Ascending aorta (tissue), 2 donors: ENCODE results near the gene ABCC5. TPM values are rescaled to one million over a fixed set of nuclear protein-coding genes. Genes with fewer than 3 reads are reported as not detected.

Experiments
- DNase-seq, 2 donors: peaks; one replicate each; pipeline ENCODE4 v3.0.0-alpha.2; 2019; ENCODE audit warnings: low spot score in 2 of 2
- H3K27ac ChIP-seq, 2 donors: fragments of 200-600 bp; sonication (generic); one replicate each; pipeline ENCODE4 v1.5.1; 2016 to 2017; ENCODE audit warnings: mild to moderate bottlenecking in 1 of 2
- H3K27me3 ChIP-seq: fragments of 200-600 bp; sonication (generic); one replicate; pipeline ENCODE4 v1.5.1; 2017
- H3K36me3 ChIP-seq, 2 donors: fragments of 200-600 bp; sonication (generic); one replicate each; pipeline ENCODE4 v1.5.1; 2016
- H3K4me1 ChIP-seq, 2 donors: fragments of 200-600 bp; sonication (generic); one replicate each; pipeline ENCODE4 v1.5.1; 2016 to 2017; ENCODE audit warnings: mild to moderate bottlenecking in 1 of 2
- H3K4me3 ChIP-seq, 2 donors: fragments of 200-600 bp; sonication (generic); one replicate each; pipeline ENCODE4 v1.5.1; 2016 to 2017; ENCODE audit warnings: mild to moderate bottlenecking in 1 of 2
- H3K9me3 ChIP-seq, 2 donors: fragments of 200-600 bp; sonication (generic); one replicate each; pipeline ENCODE4 v1.5.1; 2016
- intact Hi-C: fragments of 100-400 bp; cut with DNase I; formaldehyde crosslinking; loops from one replicate; pipeline ENCODE4 v1.15.1; 2023
- total RNA-seq: library from RNA; depleted of rRNA; stranded (reverse); fragments of >200 nt; gene quantifications from one replicate; pipeline ENCODE4 v1.1.0, GENCODE V29; 2016
- TF ChIP-seq, protein P1 (sequence below), 3 experiments: fragments of 200-600 bp in 2 of 3; fragments of 450-650 bp in 1 of 3; sonication (generic) in 2 of 3; IDR thresholded peaks; one replicate each; pipeline ENCODE4 v1.5.1; 2016 to 2019; ENCODE audit warnings: antibody characterized with exemption in 3 of 3, mild to moderate bottlenecking in 1 of 3, moderate library complexity in 1 of 3

The ABCC5 gene
- total RNA-seq, 1 donor from 2014 or later = 16.2 TPM

DNA sequence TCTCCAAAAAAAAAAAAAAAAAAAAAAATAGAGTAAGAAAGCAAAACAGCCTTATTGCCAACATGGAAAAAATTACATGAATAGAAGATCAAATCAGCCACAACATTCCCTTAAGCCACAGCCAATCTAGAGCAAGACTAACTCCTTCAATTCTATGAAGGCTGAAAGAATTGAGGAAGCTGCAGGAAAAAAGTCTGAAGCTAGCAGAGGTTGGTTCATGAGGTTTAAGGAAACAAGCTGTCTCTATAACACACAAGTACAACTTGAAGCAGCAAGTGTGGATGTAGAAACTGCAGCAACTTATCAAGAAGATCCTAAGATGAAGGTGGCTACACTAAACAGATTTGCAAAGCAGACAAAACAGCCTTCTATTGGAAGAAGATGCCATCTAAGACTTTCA lies 142.3 kb downstream of the ABCC5 start:
- no peak overlapping the region for H3K4me3 ChIP-seq
- no peaks in the 10 kb centered on the region for H3K9me3 ChIP-seq
- no peak overlapping the region for H3K27ac ChIP-seq
- no peak for DNase-seq
- intact Hi-C loops = no loop called here
- TF ChIP-seq, protein P1, sequence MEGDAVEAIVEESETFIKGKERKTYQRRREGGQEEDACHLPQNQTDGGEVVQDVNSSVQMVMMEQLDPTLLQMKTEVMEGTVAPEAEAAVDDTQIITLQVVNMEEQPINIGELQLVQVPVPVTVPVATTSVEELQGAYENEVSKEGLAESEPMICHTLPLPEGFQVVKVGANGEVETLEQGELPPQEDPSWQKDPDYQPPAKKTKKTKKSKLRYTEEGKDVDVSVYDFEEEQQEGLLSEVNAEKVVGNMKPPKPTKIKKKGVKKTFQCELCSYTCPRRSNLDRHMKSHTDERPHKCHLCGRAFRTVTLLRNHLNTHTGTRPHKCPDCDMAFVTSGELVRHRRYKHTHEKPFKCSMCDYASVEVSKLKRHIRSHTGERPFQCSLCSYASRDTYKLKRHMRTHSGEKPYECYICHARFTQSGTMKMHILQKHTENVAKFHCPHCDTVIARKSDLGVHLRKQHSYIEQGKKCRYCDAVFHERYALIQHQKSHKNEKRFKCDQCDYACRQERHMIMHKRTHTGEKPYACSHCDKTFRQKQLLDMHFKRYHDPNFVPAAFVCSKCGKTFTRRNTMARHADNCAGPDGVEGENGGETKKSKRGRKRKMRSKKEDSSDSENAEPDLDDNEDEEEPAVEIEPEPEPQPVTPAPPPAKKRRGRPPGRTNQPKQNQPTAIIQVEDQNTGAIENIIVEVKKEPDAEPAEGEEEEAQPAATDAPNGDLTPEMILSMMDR (IDR thresholded peaks at IDR 0.05) = no peak
- H3K27me3 ChIP-seq = no peaks in the 10 kb centered on the region
- peaks cover 0 to 3% of the 10 kb centered on the region in 2 donors for H3K36me3 ChIP-seq
- no peaks in the 10 kb centered on the region for H3K4me1 ChIP-seq

DNA sequence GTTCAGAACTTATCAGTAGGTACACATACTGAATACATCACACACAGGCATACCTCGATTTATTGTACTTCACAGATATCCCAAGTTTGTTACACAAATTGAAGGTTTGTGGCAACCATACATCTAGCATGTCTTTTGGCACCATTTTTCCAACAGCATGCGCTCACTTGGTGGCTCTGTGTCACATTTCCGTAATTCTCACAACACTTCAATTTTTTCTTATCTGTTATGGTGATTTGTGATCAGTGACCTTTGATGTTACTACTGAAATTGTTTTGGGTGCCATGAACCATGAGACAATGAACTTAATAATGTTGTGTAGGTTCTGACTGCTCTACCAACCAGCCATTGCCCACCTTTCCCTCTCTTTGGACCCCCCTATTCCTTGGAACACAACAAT lies 143.8 kb downstream of the ABCC5 start:
- H3K4me3 ChIP-seq = no peak overlapping the region
- no peaks in the 10 kb centered on the region for H3K27me3 ChIP-seq
- H3K36me3 ChIP-seq = peaks cover 0 to 3% of the 10 kb centered on the region in 2 donors
- no peaks in the 10 kb centered on the region for H3K9me3 ChIP-seq
- TF ChIP-seq, protein P1 (IDR thresholded peaks at IDR 0.05) = no peak
- DNase-seq = no peak
- no peak overlapping the region for H3K27ac ChIP-seq
- H3K4me1 ChIP-seq = no peaks in the 10 kb centered on the region
- intact Hi-C loops = no loop called here

DNA sequence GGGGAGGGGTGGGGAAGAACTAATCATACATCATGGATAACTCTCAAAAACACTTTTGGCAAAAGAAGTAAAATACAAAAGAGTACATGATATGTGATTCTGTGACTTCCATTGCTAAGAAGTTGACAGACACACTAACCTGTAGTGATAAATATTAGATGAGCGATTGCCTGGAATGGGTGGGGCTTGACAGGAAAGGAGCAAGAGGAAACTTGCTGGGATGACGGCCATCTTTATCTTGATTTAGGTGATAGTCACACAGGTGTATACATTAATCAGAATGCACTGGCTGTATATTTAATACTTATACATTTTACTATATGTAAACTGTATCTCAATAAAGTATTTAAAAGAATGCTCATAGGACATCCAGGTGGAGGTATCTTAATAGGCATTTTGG lies 146.1 kb downstream of the ABCC5 start:
- TF ChIP-seq, protein P1 (IDR thresholded peaks at IDR 0.05) = no peak
- intact Hi-C loops = no loop called here
- Histone ChIP-seq H3K27ac (no peak overlapping the region), H3K36me3 (peaks cover 12 to 13% of the 10 kb centered on the region in 2 donors), H3K4me3 (no peak overlapping the region), H3K9me3 (no peaks in the 10 kb centered on the region), H3K4me1 (no peaks in the 10 kb centered on the region), H3K27me3 (no peaks in the 10 kb centered on the region)
- no peak for DNase-seq

DNA sequence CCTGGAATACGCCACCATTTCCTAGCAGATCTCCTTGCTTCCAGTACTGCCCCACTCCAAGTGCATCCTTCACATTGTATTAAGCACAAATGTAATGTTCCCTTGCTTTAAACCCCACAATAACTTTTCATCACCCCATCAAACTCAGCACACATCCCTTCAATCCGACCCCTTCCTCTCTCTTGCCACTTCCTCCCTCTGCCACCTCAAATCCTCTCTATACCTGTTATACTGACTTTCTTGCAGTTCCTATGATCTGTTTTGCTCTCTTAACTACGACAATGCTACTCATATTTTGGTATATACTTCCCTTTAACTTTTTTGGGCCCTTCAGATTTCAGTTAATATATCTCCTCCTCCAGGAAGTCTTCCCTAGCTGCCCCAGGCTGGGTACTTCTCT lies 147.1 kb downstream of the ABCC5 start:
- intact Hi-C loops = no loop called here
- Histone ChIP-seq H3K27ac (no peak overlapping the region), H3K4me3 (no peak overlapping the region), H3K36me3 (peaks cover 22 to 23% of the 10 kb centered on the region in 2 donors), H3K27me3 (no peaks in the 10 kb centered on the region), H3K9me3 (no peaks in the 10 kb centered on the region), H3K4me1 (no peaks in the 10 kb centered on the region)
- no peak for DNase-seq
- TF ChIP-seq, protein P1 (IDR thresholded peaks at IDR 0.05) = no peak

Other genes with a start within 250 kb of the ABCC5 start
- not detected for gene MAP6D1, start 192.3 kb downstream of the ABCC5 start, total RNA-seq
- gene PARL, start 133.0 kb downstream of the ABCC5 start, total RNA-seq = 14.3 TPM
- not detected for gene HTR3D, start 13.9 kb upstream of the ABCC5 start, total RNA-seq
- not detected for gene HTR3C, start 35.2 kb upstream of the ABCC5 start, total RNA-seq
- not detected for gene HTR3E, start 79.2 kb upstream of the ABCC5 start, total RNA-seq
- 24.7 TPM for gene EIF2B5, start 117.5 kb upstream of the ABCC5 start, total RNA-seq
- gene DVL3, start 137.5 kb upstream of the ABCC5 start, total RNA-seq = 36.6 TPM
- gene AP2M1, start 157.0 kb upstream of the ABCC5 start, total RNA-seq = 101 TPM
- 93.3 TPM for gene ABCF3, start 168.3 kb upstream of the ABCC5 start, total RNA-seq
- gene VWA5B2, start 211.7 kb upstream of the ABCC5 start, total RNA-seq = 0.32 TPM
- 167 TPM for gene ALG3, start 231.1 kb upstream of the ABCC5 start, total RNA-seq
- 4.8 TPM for gene EEF1AKMT4, start 231.8 kb upstream of the ABCC5 start, total RNA-seq
- not detected for gene CAMK2N2, start 243.7 kb upstream of the ABCC5 start, total RNA-seq